ENCODE results near the gene EFCAB13. TPM values are rescaled to one million over a fixed set of nuclear protein-coding genes. Genes with fewer than 3 reads are reported as not detected.

EFCAB13 gene
- total and polyA plus RNA-seq, 2 experiments from 2014 or later, result 2.1 to 3.1 TPM

GRCh38 chr17:47275245-47275984 is 48.3 kb upstream of the EFCAB13 start:
- Histone ChIP-seq H3K4me2 (peak overlapping the region; percentile 71), H3K27ac (peak overlapping the region; percentile 88), H2AFZ (peak overlapping the region; percentile 65), H3K4me1 (ENCODE audit: insufficient read depth) (peaks cover 32% of the 10 kb centered on the region), H3K9me2 (replicated peaks; ENCODE audit: insufficient read depth) (no peaks in the 10 kb centered on the region), H3K27me3 (no peaks in the 10 kb centered on the region), H3K4me3 (no peak overlapping the region), H3K36me3 (replicated peaks; ENCODE audit: insufficient read depth, low read depth) (no peaks in the 10 kb centered on the region), H3K9me3 (ENCODE audit: low read depth) (no peaks in the 10 kb centered on the region), H3K79me2 (no peaks in the 10 kb centered on the region), H4K20me1 (ENCODE audit: insufficient read depth, poor library complexity, severe bottlenecking) (no peaks in the 10 kb centered on the region)
- TF ChIP-seq, protein P1, sequence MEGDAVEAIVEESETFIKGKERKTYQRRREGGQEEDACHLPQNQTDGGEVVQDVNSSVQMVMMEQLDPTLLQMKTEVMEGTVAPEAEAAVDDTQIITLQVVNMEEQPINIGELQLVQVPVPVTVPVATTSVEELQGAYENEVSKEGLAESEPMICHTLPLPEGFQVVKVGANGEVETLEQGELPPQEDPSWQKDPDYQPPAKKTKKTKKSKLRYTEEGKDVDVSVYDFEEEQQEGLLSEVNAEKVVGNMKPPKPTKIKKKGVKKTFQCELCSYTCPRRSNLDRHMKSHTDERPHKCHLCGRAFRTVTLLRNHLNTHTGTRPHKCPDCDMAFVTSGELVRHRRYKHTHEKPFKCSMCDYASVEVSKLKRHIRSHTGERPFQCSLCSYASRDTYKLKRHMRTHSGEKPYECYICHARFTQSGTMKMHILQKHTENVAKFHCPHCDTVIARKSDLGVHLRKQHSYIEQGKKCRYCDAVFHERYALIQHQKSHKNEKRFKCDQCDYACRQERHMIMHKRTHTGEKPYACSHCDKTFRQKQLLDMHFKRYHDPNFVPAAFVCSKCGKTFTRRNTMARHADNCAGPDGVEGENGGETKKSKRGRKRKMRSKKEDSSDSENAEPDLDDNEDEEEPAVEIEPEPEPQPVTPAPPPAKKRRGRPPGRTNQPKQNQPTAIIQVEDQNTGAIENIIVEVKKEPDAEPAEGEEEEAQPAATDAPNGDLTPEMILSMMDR (IDR thresholded peaks at IDR 0.05; ENCODE audit: poor library complexity), result no peak
- TF ChIP-seq EZH2phosphoT487 (IDR thresholded peaks at IDR 0.05; ENCODE audit: low read depth, severe bottlenecking, unreplicated experiment), result no peak
- TF ChIP-seq EZH2 (IDR thresholded peaks at IDR 0.05; ENCODE audit: borderline replicate concordance), result no peak
- DNase-seq (ENCODE audit: low spot score), result peak; percentile 88
- WGBS (ENCODE audit: low lambda C conversion rate, missing lambda C conversion rate), result 15% methylated on average over 13 of the region's 13 CpGs

DNA sequence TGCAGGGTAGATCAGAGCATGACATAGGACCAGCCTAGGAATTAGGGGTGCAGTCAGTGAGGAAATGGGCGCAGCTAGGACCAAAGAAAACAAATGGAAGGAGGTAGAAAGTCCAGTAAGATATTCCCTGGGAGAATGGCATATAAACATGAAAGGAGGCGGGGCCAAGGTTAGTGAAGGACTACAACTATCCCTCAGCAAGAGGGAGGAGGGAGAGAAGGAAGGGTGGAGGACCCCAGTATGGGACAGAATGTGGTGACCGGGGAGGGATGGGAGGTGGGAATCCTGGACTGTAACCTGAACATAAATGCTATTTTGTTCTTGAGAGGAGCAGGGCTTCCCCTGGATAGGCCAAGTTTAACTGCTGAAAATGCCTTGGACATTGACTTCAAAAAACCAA is 47.3 kb upstream of the EFCAB13 start:
- Histone ChIP-seq H3K9me2 (replicated peaks; ENCODE audit: insufficient read depth) (no peaks in the 10 kb centered on the region), H2AFZ (no peak overlapping the region), H4K20me1 (ENCODE audit: insufficient read depth, poor library complexity, severe bottlenecking) (no peaks in the 10 kb centered on the region), H3K4me1 (ENCODE audit: insufficient read depth) (peaks cover 32% of the 10 kb centered on the region), H3K9me3 (ENCODE audit: low read depth) (no peaks in the 10 kb centered on the region), H3K27me3 (no peaks in the 10 kb centered on the region), H3K79me2 (no peaks in the 10 kb centered on the region), H3K36me3 (replicated peaks; ENCODE audit: insufficient read depth, low read depth) (no peaks in the 10 kb centered on the region), H3K4me2 (no peak overlapping the region), H3K4me3 (no peak overlapping the region), H3K27ac (peak overlapping the region; percentile 88)
- TF ChIP-seq, protein P1 (IDR thresholded peaks at IDR 0.05; ENCODE audit: poor library complexity), result no peak
- TF ChIP-seq EZH2 (IDR thresholded peaks at IDR 0.05; ENCODE audit: borderline replicate concordance) (no peak), EZH2phosphoT487 (IDR thresholded peaks at IDR 0.05; ENCODE audit: low read depth, severe bottlenecking, unreplicated experiment) (no peak)
- WGBS (ENCODE audit: low lambda C conversion rate, missing lambda C conversion rate), result 96% methylated on average over 3 of the region's 3 CpGs
- no peak for DNase-seq (ENCODE audit: low spot score)

DNA sequence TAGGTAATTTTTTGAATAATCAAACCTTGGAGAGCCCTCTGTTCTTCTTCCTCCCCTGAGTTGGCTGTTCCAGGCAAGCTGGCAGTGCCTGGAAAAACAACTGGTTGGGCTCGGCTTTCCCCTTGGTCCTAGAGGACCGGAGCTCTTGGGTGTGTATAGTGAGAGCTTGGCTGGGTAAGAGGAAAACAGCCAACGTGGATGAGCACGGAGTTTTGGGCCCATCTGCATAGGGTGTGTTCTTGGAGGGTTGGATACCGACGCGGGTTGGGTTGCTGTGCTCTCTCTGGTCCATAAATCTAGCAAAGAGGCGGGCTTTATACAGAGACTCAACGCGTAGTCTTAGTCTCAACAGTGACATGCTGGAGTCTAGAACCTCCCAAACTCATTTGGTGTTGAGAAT is 46.9 kb upstream of the EFCAB13 start:
- H3K4me3 ChIP-seq, result no peak overlapping the region
- H2AFZ ChIP-seq, result no peak overlapping the region
- no peaks in the 10 kb centered on the region for H3K27me3 ChIP-seq
- peaks cover 32% of the 10 kb centered on the region for H3K4me1 ChIP-seq (ENCODE audit: insufficient read depth)
- peak; percentile 61 for DNase-seq (ENCODE audit: low spot score)
- no peak overlapping the region for H3K4me2 ChIP-seq
- no peaks in the 10 kb centered on the region for H3K9me3 ChIP-seq (ENCODE audit: low read depth)
- no peaks in the 10 kb centered on the region for H3K79me2 ChIP-seq
- TF ChIP-seq, protein P1 (IDR thresholded peaks at IDR 0.05; ENCODE audit: poor library complexity), result no peak
- TF ChIP-seq EZH2 (IDR thresholded peaks at IDR 0.05; ENCODE audit: borderline replicate concordance), result no peak
- TF ChIP-seq EZH2phosphoT487 (IDR thresholded peaks at IDR 0.05; ENCODE audit: low read depth, severe bottlenecking, unreplicated experiment), result no peak
- H4K20me1 ChIP-seq (ENCODE audit: insufficient read depth, poor library complexity, severe bottlenecking), result no peaks in the 10 kb centered on the region
- H3K36me3 ChIP-seq (replicated peaks; ENCODE audit: insufficient read depth, low read depth), result no peaks in the 10 kb centered on the region
- H3K27ac ChIP-seq, result peak overlapping the region; percentile 88
- H3K9me2 ChIP-seq (replicated peaks; ENCODE audit: insufficient read depth), result no peaks in the 10 kb centered on the region
- WGBS (ENCODE audit: low lambda C conversion rate, missing lambda C conversion rate), result 48% methylated on average over 10 of the region's 10 CpGs

All from hepatocyte (in vitro differentiated cells).